Measurements from ENCODE around the gene FZR1. TPM values are rescaled to one million over a fixed set of nuclear protein-coding genes. Genes with fewer than 3 reads are reported as not detected.
A peak's percentile ranks its signal among the peaks of the same experiment; 100 is the strongest.

Gene FZR1
- total and polyA plus RNA-seq, 2 of the 13 experiments (the other 11 are each of a cell fraction or from before 2014, with no cell fraction given): 29.0 to 30.8 TPM

GRCh38 chr19:3518659-3519058 is 12.5 kb downstream of the FZR1 start:
- ChIA-PET CTCF (ENCODE audit: low intra/inter-chr PET ratio, low total read pairs) (no interaction called here), POLR2A (no interaction called here)
- Histone ChIP-seq H3K9ac (ENCODE audit: insufficient read depth, low read depth, low read length) (no peak overlapping the region), H3K4me1 (ENCODE audit: insufficient read depth, low read length) (peaks cover 15% of the 10 kb centered on the region), H3K79me2 (ENCODE audit: insufficient read depth, low read length) (peaks cover 47% of the 10 kb centered on the region), H3K27ac (ENCODE audit: extremely low read length, insufficient read depth, low read length) (no peak overlapping the region), H3K9me3 (ENCODE audit: low read length) (no peaks in the 10 kb centered on the region), H4K20me1 (ENCODE audit: insufficient read depth, low read length) (peaks cover 32% of the 10 kb centered on the region; the same call in 1 of the 2 replicates), H3K36me3 (replicated peaks in 1 of 2; ENCODE audit: control insufficient read depth in 1 of 2, insufficient read depth in 2 of 2, low read length in 2 of 2) (peaks cover 14 to 27% of the 10 kb centered on the region in 2 experiments; a peak in 4 of 5 replicates), H3K4me3 (replicated peaks in 1 of 3; ENCODE audit: insufficient read depth in 1 of 3, low read depth in 2 of 3, low read length in 3 of 3) (no peak overlapping the region), H3K4me2 (ENCODE audit: low read depth, low read length) (no peak overlapping the region), H3K27me3 (ENCODE audit: control insufficient read depth in 1 of 2, insufficient read depth in 2 of 2, low read length in 2 of 2) (no peaks in the 10 kb centered on the region), H2AFZ (ENCODE audit: low read length) (no peak overlapping the region)
- DNase-seq (ENCODE audit: low spot score): no peak
- no peak for FAIRE-seq
- TF ChIP-seq ZNF773 (CRISPR knock-in tag; IDR thresholded peaks at IDR 0.05; ENCODE audit: borderline replicate concordance) (no peak), HNF1B (CRISPR knock-in tag; IDR thresholded peaks at IDR 0.05) (0 out of 2 replicates have a peak, but pooled peaks have one; percentile 0)
- ATAC-seq: no peak
- intact Hi-C loops (cut with micrococcal nuclease; ENCODE audit: unreplicated experiment): no loop called here
- WGBS (ENCODE audit: low lambda C conversion rate): 93% methylated on average over 2 of the region's 2 CpGs
- in situ Hi-C loops (cut with HindIII; ENCODE audit: extremely low pct_ligation_motif_present, low pct_unique_long_range_greater_than_20kb): no loop called here
- no TSS peak for BruUV-seq (replicated peaks)

DNA sequence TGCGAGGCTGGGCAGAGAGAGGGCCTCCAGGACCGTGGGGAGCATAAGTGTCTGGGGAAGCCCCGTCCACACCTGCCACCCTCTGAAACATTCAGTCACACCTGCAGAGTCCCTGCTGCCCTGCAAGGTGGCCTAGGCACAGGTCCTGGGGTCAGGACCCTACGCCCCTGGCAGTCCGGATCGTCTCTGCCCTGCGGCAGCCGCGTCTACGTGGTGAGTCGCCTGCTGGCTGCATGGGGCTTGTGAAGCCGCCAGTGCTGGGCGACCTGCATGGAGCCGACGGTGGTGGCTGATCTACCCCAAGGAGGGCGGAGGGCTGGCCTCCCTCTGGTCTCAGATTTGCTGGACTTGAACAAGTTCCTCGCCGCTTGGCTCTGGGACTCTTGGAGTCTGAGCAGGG is 13.0 kb downstream of the FZR1 start:
- H3K9ac ChIP-seq (ENCODE audit: insufficient read depth, low read depth, low read length): no peak overlapping the region
- H4K20me1 ChIP-seq (ENCODE audit: insufficient read depth, low read length): peaks cover 27% of the 10 kb centered on the region; the same call in 1 of the 2 replicates
- WGBS (ENCODE audit: low lambda C conversion rate): 100% methylated on average over 3 of the region's 18 CpGs
- intact Hi-C loops (cut with micrococcal nuclease; ENCODE audit: unreplicated experiment): no loop called here
- ChIA-PET CTCF (ENCODE audit: low intra/inter-chr PET ratio, low total read pairs) (no interaction called here), POLR2A (no interaction called here)
- no peaks in the 10 kb centered on the region for H3K9me3 ChIP-seq (ENCODE audit: low read length)
- in situ Hi-C loops (cut with HindIII; ENCODE audit: extremely low pct_ligation_motif_present, low pct_unique_long_range_greater_than_20kb): no loop called here
- FAIRE-seq (no peak), ATAC-seq (no peak), DNase-seq (ENCODE audit: low spot score) (no peak)
- H3K79me2 ChIP-seq (ENCODE audit: insufficient read depth, low read length): peaks cover 43% of the 10 kb centered on the region
- H3K4me3 ChIP-seq (replicated peaks in 1 of 3; ENCODE audit: insufficient read depth in 1 of 3, low read depth in 2 of 3, low read length in 3 of 3): no peak overlapping the region
- H3K36me3 ChIP-seq (replicated peaks in 1 of 2; ENCODE audit: control insufficient read depth in 1 of 2, insufficient read depth in 2 of 2, low read length in 2 of 2): peaks cover 14 to 32% of the 10 kb centered on the region in 2 experiments; a peak in 4 of 5 replicates
- BruUV-seq (replicated peaks): no TSS peak
- no peaks in the 10 kb centered on the region for H3K27me3 ChIP-seq (ENCODE audit: control insufficient read depth in 1 of 2, insufficient read depth in 2 of 2, low read length in 2 of 2)
- peak; percentile 39 for TF ChIP-seq AGO2 (optimal IDR thresholded peaks at IDR 0.05; ENCODE audit: low read depth, low read length)
- TF ChIP-seq RARA (CRISPR knock-in tag; IDR thresholded peaks at IDR 0.05): no peak
- no peak overlapping the region for H3K27ac ChIP-seq (ENCODE audit: extremely low read length, insufficient read depth, low read length)
- H3K4me1 ChIP-seq (ENCODE audit: insufficient read depth, low read length): peaks cover 15% of the 10 kb centered on the region
- H3K4me2 ChIP-seq (ENCODE audit: low read depth, low read length): no peak overlapping the region
- no peak overlapping the region for H2AFZ ChIP-seq (ENCODE audit: low read length)

All from HepG2 (cell line).